Left lung (tissue), 10 donors: ENCODE measurements around the gene ZHX3. TPM values are rescaled to one million over a fixed set of nuclear protein-coding genes. Genes with fewer than 3 reads are reported as not detected.

Experiments
- ATAC-seq: fragments of 200-7000 bp; cut with Tn5 transposase; one replicate; pipeline ENCODE4 v1.9.1; 2020; ENCODE audit warnings: moderate library complexity
- DNase-seq, 4 donors: peaks; one replicate each; pipeline ENCODE4 v3.0.0-alpha.2; 2013 to 2020
- H3K27ac ChIP-seq, 2 donors: fragments of 200-600 bp; sonication (generic) in 1 of 2; one replicate each; pipeline versions ENCODE4 v1.5.0 to v1.8.0; 2020 to 2021
- H3K27me3 ChIP-seq, 2 donors: fragments of 200-600 bp; sonication (generic) in 1 of 2; one replicate each; pipeline versions ENCODE4 v1.5.0 to v1.8.0; 2020 to 2021
- H3K36me3 ChIP-seq, 2 donors: fragments of 200-600 bp; sonication (generic) in 1 of 2; one replicate each; pipeline versions ENCODE4 v1.5.0 to v1.8.0; 2020 to 2021
- H3K4me1 ChIP-seq, 2 donors: fragments of 200-600 bp; one replicate each; pipeline ENCODE4 v1.8.0; 2021
- H3K4me3 ChIP-seq, 2 donors: fragments of 200-600 bp; sonication (generic) in 1 of 2; one replicate each; pipeline versions ENCODE4 v1.5.0 to v1.8.0; 2020 to 2021; ENCODE audit warnings: mild to moderate bottlenecking in 1 of 2
- H3K9me3 ChIP-seq, 2 donors: fragments of 200-600 bp; sonication (generic) in 1 of 2; one replicate each; pipeline versions ENCODE4 v1.5.0 to v1.8.0; 2020 to 2021
- CTCF ChIP-seq, 2 donors: fragments of 200-600 bp; sonication (generic) in 1 of 2; IDR thresholded peaks; one replicate each; pipeline versions ENCODE4 v1.5.0 to v1.8.0; 2021; ENCODE audit warnings: antibody characterized with exemption in 2 of 2
- intact Hi-C, 2 donors: fragments of 100-400 bp; cut with DNase I; formaldehyde crosslinking; loops; one replicate each; pipeline versions ENCODE4 v1.11.2 to v1.14.2; 2022
- polyA plus RNA-seq, 6 donors: library from polyadenylated mRNA; unstranded; fragments of 120-200 nt; gene quantifications; one replicate each; pipeline ENCODE4 v1.2.1, GENCODE V29; 2013; ENCODE audit not compliant: insufficient read length in 6 of 6
- total RNA-seq, 2 donors: library from RNA; stranded (reverse); fragmentation: NEBNext Ultra II Directional; extraction: Animal tissue kit (Norgen Biotek cat#: 25700); gene quantifications; one replicate each; pipeline ENCODE4 v1.2.1, GENCODE V29; 2021
- donor health status: DM: no; HTN: yes; CAD: no.
- donor health status: DM: no; HTN: no; CAD: no.

ZHX3 gene
- total and polyA plus RNA-seq, 8 donors, result 8.1 to 47.9 (median 11.2) TPM

- Histone ChIP-seq H3K36me3 (peaks cover 0 to 21% of the 10 kb centered on the region in 2 donors), H3K27me3 (no peaks in the 10 kb centered on the region), H3K27ac (no peak overlapping the region), H3K9me3 (no peaks in the 10 kb centered on the region), H3K4me1 (no peaks in the 10 kb centered on the region), H3K4me3 (no peak overlapping the region)
- no peak for TF ChIP-seq CTCF (IDR thresholded peaks at IDR 0.05)
- no peak for DNase-seq
- no peak for ATAC-seq
- intact Hi-C loops, result no loop called here
Measured at GRCh38 chr20:41349266-41349665, 31.7 kb upstream of the ZHX3 start.

GRCh38 chr20:41348430-41349172, 31.1 kb upstream of the ZHX3 start:
- TF ChIP-seq CTCF (IDR thresholded peaks at IDR 0.05), result no peak
- DNase-seq (no peak), ATAC-seq (no peak)
- Histone ChIP-seq H3K27me3 (no peaks in the 10 kb centered on the region), H3K4me1 (no peaks in the 10 kb centered on the region), H3K27ac (no peak overlapping the region), H3K4me3 (no peak overlapping the region), H3K9me3 (no peaks in the 10 kb centered on the region), H3K36me3 (peaks cover 0 to 21% of the 10 kb centered on the region in 2 donors)
- intact Hi-C loops, result no loop called here

GRCh38 chr20:41347523-41348429, 30.2 kb upstream of the ZHX3 start:
- no peak overlapping the region for H3K27ac ChIP-seq
- no peaks in the 10 kb centered on the region for H3K4me1 ChIP-seq
- intact Hi-C loops, result no loop called here
- no peak overlapping the region for H3K4me3 ChIP-seq
- no peaks in the 10 kb centered on the region for H3K27me3 ChIP-seq
- no peak for TF ChIP-seq CTCF (IDR thresholded peaks at IDR 0.05)
- ATAC-seq (no peak), DNase-seq (no peak)
- H3K36me3 ChIP-seq, result peaks cover 0 to 21% of the 10 kb centered on the region in 2 donors
- no peaks in the 10 kb centered on the region for H3K9me3 ChIP-seq

- Histone ChIP-seq H3K4me1 (peaks cover 0 to 2% of the 10 kb centered on the region in 2 donors), H3K27ac (no peak overlapping the region), H3K27me3 (no peaks in the 10 kb centered on the region), H3K4me3 (no peak overlapping the region), H3K36me3 (peaks cover 0 to 12% of the 10 kb centered on the region in 2 donors), H3K9me3 (no peaks in the 10 kb centered on the region)
- DNase-seq (no peak), ATAC-seq (no peak)
- no peak for TF ChIP-seq CTCF (IDR thresholded peaks at IDR 0.05)
- intact Hi-C loops, result no loop called here
Measured at GRCh38 chr20:41345729-41346067, 28.2 kb upstream of the ZHX3 start.
